GM23248 (cell line): Measurements from ENCODE around the gene SPTLC3.

Experiments used
- EZH2 ChIP-seq: fragments of 200-600 bp; sonication (generic); IDR thresholded peaks from 2 replicates; pipeline ENCODE4 v1.6.1; 2018; ENCODE audit warnings: antibody characterized with exemption, mild to moderate bottlenecking; ENCODE audit not compliant: insufficient read depth, poor library complexity, severe bottlenecking
- EZH2phosphoT487 ChIP-seq: fragments of 200-600 bp; sonication (generic); IDR thresholded peaks from 2 replicates; pipeline ENCODE4 v1.6.1; 2018; ENCODE audit warnings: antibody characterized with exemption, moderate library complexity, mild to moderate bottlenecking, low read depth; ENCODE audit not compliant: insufficient read depth

GRCh38 chr20:13094976-13095375 lies 86.2 kb downstream of the SPTLC3 start:
- TF ChIP-seq EZH2: no peak
- no peak for TF ChIP-seq EZH2phosphoT487
